Measurements from ENCODE around the gene SRRM3.

DNA sequence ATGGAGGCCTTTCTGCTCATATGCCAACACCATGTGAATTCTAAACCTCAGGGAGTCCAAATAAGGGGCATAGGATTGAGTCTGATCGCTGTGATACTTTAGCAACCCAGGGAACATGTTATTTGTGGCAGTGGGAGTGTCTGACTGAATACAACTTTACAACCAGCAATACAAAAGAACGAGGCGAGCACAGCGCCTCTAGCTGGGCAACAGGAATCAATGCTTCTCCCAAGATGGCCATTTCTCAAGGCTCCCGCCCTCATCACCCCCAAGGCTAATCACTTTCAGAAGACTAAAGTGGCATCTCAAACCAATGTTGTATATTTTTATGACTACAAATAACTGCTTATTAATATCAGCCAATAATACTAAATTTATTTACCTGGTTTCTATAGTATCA lies 129.0 kb downstream of the SRRM3 start:
- TF ChIP-seq, protein P1, sequence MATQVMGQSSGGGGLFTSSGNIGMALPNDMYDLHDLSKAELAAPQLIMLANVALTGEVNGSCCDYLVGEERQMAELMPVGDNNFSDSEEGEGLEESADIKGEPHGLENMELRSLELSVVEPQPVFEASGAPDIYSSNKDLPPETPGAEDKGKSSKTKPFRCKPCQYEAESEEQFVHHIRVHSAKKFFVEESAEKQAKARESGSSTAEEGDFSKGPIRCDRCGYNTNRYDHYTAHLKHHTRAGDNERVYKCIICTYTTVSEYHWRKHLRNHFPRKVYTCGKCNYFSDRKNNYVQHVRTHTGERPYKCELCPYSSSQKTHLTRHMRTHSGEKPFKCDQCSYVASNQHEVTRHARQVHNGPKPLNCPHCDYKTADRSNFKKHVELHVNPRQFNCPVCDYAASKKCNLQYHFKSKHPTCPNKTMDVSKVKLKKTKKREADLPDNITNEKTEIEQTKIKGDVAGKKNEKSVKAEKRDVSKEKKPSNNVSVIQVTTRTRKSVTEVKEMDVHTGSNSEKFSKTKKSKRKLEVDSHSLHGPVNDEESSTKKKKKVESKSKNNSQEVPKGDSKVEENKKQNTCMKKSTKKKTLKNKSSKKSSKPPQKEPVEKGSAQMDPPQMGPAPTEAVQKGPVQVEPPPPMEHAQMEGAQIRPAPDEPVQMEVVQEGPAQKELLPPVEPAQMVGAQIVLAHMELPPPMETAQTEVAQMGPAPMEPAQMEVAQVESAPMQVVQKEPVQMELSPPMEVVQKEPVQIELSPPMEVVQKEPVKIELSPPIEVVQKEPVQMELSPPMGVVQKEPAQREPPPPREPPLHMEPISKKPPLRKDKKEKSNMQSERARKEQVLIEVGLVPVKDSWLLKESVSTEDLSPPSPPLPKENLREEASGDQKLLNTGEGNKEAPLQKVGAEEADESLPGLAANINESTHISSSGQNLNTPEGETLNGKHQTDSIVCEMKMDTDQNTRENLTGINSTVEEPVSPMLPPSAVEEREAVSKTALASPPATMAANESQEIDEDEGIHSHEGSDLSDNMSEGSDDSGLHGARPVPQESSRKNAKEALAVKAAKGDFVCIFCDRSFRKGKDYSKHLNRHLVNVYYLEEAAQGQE (IDR thresholded peaks at IDR 0.05; ENCODE audit: insufficient read depth in 1 of 2, low read depth in 2 of 2, low read length in 2 of 2) = no peak
- TF ChIP-seq TAF1 (IDR thresholded peaks at IDR 0.05; ENCODE audit: borderline replicate concordance, insufficient read depth, low read length) (no peak), POLR2AphosphoS5 (IDR thresholded peaks at IDR 0.05; ENCODE audit: low read depth, low read length) (0 out of 2 replicates have a peak, but pooled peaks have one; percentile 12), SIN3A (IDR thresholded peaks at IDR 0.05; ENCODE audit: borderline replicate concordance, insufficient read depth, low read length) (no peak)
